ENCODE results near the gene MCF2. TPM values are rescaled to one million over a fixed set of nuclear protein-coding genes. Genes with fewer than 3 reads are reported as not detected.

MCF2 gene
- total RNA-seq, 1 experiment from 2014 or later = 0.39 TPM

DNA sequence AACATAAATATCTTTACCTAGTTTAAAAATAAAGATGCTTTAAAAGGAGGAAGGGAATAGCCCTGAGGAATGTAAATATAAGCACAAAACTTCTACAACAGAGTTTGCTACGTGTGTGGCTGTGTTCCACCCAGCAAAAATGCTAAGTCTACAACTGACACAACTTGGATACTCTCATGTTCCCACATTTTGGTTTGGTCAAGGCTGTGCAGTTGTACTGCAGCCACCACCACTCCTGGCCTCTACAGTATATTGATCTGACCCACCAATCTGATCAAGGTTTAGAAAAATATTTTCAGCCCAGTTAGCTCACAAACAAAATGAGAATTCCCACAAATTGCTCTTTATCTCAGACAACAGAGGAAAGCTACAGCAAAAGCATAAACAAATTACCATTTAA is 165.3 kb downstream of the MCF2 start:
- DNase-seq = no peak
- H3K36me3 Mint-ChIP-seq (ENCODE audit: insufficient read depth in 1 of 3, low read depth in 3 of 3) = no peaks in the 10 kb centered on the region

More for the DNA sequence above, 165.3 kb downstream of the MCF2 start:
- Mint-ChIP-seq H3K9me3 (peaks cover 0 to 43% of the 10 kb centered on the region in 2 experiments; a peak in 2 of 5 replicates), H3K27ac (no peak overlapping the region), H3K4me3 (no peak overlapping the region), H3K27me3 (ENCODE audit: low read depth) (no peaks in the 10 kb centered on the region; the same call in 1 of the 2 replicates), H3K4me1 (no peaks in the 10 kb centered on the region)
- Histone ChIP-seq H3K79me2 (ENCODE audit: insufficient read depth, low read length) (no peaks in the 10 kb centered on the region), H3K23me2 (ENCODE audit: insufficient read length, low read depth, low read length, poor library complexity, severe bottlenecking) (no peaks in the 10 kb centered on the region), H3K27ac (ENCODE audit: insufficient read length, low read depth, low read length) (no peak overlapping the region), H3K23ac (ENCODE audit: insufficient read length, low read depth, low read length) (no peak overlapping the region), H3K4ac (ENCODE audit: low read depth, low read length) (no peak overlapping the region), H4K20me1 (ENCODE audit: control insufficient read depth, insufficient read depth, insufficient read length) (no peaks in the 10 kb centered on the region), H2BK15ac (ENCODE audit: low read depth, low read length) (no peak overlapping the region), H2AFZ (ENCODE audit: low read length) (no peak overlapping the region), H3T11ph (ENCODE audit: low read length) (no peak overlapping the region), H4K8ac (replicated peaks; ENCODE audit: insufficient read length, low read depth, low read length) (no peak overlapping the region), H3K9me3 (ENCODE audit: control insufficient read depth, low read depth, low read length) (no peaks in the 10 kb centered on the region), H4K5ac (ENCODE audit: insufficient read length, low read depth, low read length) (no peak overlapping the region), H2BK12ac (ENCODE audit: insufficient read length, low read depth, low read length) (no peak overlapping the region), H3K9ac (ENCODE audit: extremely low read depth, insufficient read length, low read length) (no peak overlapping the region), H3K4me2 (ENCODE audit: insufficient read depth, insufficient read length, low read length) (no peak overlapping the region), H2BK20ac (ENCODE audit: low read depth, low read length, poor library complexity, severe bottlenecking) (no peak overlapping the region), H3K18ac (ENCODE audit: insufficient read length, low read depth, low read length) (no peak overlapping the region), H4K91ac (ENCODE audit: insufficient read length, low read depth, low read length) (no peak overlapping the region), H3K4me1 (ENCODE audit: insufficient read depth, low read length) (no peaks in the 10 kb centered on the region), H3K56ac (ENCODE audit: insufficient read length, low read depth, low read length) (no peak overlapping the region), H3K27me3 (ENCODE audit: insufficient read depth, low read length) (no peaks in the 10 kb centered on the region), H3K14ac (ENCODE audit: insufficient read depth, low read length) (no peak overlapping the region), H3K79me1 (ENCODE audit: insufficient read depth, low read depth, low read length, poor library complexity, severe bottlenecking) (no peaks in the 10 kb centered on the region), H2AK5ac (ENCODE audit: insufficient read length, low read length) (no peak overlapping the region), H2BK5ac (ENCODE audit: insufficient read length, low read length) (no peak overlapping the region), H2BK120ac (ENCODE audit: low read depth, low read length, poor library complexity, severe bottlenecking) (no peak overlapping the region)
- TF ChIP-seq, protein P1, sequence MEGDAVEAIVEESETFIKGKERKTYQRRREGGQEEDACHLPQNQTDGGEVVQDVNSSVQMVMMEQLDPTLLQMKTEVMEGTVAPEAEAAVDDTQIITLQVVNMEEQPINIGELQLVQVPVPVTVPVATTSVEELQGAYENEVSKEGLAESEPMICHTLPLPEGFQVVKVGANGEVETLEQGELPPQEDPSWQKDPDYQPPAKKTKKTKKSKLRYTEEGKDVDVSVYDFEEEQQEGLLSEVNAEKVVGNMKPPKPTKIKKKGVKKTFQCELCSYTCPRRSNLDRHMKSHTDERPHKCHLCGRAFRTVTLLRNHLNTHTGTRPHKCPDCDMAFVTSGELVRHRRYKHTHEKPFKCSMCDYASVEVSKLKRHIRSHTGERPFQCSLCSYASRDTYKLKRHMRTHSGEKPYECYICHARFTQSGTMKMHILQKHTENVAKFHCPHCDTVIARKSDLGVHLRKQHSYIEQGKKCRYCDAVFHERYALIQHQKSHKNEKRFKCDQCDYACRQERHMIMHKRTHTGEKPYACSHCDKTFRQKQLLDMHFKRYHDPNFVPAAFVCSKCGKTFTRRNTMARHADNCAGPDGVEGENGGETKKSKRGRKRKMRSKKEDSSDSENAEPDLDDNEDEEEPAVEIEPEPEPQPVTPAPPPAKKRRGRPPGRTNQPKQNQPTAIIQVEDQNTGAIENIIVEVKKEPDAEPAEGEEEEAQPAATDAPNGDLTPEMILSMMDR (conservative IDR thresholded peaks at IDR 0.05) = no peak
- no CpG with 5 or more reads among the region's 1 CpG for WGBS (ENCODE audit: extremely low coverage, insufficient read length, low lambda C conversion rate)
